ENCODE measurements around the gene STX3. TPM values are rescaled to one million over a fixed set of nuclear protein-coding genes. Genes with fewer than 3 reads are reported as not detected.
"Not testable (repeated sequence)": the region's sequence is repeated elsewhere in the genome, so short reads cannot be mapped to it uniquely, and the experiment has no call there.

STX3 gene
- total RNA-seq, 3 donors from 2014 or later (not counting 1 experiment from before 2014, with no cell fraction given), result 6.8 to 19.1 (median 17.0) TPM

DNA sequence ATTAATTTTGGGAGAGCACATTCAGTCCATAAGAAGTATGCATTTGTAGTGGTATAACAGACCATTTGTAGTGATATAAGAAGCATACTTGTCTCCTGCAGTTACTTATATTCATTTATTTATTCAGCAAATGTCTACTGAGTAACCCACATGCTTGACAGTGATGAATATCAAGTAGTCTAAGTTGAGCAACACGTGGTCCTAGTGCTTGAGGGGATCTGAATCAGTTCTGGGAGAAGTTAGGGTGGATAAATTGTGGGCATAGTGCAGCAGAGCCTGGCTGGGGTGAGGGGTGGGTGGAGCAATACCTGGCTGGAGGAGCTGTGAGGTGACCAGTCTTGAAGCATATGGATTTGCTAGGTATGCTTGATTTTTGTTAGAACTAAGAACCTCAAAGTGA lies 24.3 kb downstream of the STX3 start:
- intact Hi-C loops (cut with micrococcal nuclease), result no loop called here
- 46% methylated on average over 1 of the region's 1 CpG for WGBS (ENCODE audit: insufficient coverage)
- Mint-ChIP-seq H3K27ac (no peak overlapping the region), H3K9me3 (no peaks in the 10 kb centered on the region), H3K27me3 (ENCODE audit: low read depth in 2 of 2) (no peaks in the 10 kb centered on the region), H3K36me3 (peaks cover 6% of the 10 kb centered on the region), H3K4me3 (no peak overlapping the region), H3K4me1 (peaks cover 31 to 34% of the 10 kb centered on the region in 2 donors)
- TF ChIP-seq, protein P1, sequence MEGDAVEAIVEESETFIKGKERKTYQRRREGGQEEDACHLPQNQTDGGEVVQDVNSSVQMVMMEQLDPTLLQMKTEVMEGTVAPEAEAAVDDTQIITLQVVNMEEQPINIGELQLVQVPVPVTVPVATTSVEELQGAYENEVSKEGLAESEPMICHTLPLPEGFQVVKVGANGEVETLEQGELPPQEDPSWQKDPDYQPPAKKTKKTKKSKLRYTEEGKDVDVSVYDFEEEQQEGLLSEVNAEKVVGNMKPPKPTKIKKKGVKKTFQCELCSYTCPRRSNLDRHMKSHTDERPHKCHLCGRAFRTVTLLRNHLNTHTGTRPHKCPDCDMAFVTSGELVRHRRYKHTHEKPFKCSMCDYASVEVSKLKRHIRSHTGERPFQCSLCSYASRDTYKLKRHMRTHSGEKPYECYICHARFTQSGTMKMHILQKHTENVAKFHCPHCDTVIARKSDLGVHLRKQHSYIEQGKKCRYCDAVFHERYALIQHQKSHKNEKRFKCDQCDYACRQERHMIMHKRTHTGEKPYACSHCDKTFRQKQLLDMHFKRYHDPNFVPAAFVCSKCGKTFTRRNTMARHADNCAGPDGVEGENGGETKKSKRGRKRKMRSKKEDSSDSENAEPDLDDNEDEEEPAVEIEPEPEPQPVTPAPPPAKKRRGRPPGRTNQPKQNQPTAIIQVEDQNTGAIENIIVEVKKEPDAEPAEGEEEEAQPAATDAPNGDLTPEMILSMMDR (IDR thresholded peaks at IDR 0.05), result no peak
- H3K4me1 ChIP-seq (ENCODE audit: control insufficient read depth, insufficient read depth, low read length), result peaks cover 10% of the 10 kb centered on the region
- no peak overlapping the region for H3K4me3 ChIP-seq (ENCODE audit: low read length)
- ATAC-seq (no peak), DNase-seq (no peak)
- no peak overlapping the region for H3K27ac ChIP-seq (ENCODE audit: low read length)
- H3K36me3 ChIP-seq (ENCODE audit: control insufficient read depth, insufficient read depth, low read length), result peaks cover 2% of the 10 kb centered on the region
- no peaks in the 10 kb centered on the region for H3K27me3 ChIP-seq (ENCODE audit: control insufficient read depth, insufficient read depth, low read length)
- no peaks in the 10 kb centered on the region for H3K9me3 ChIP-seq (ENCODE audit: control insufficient read depth, insufficient read depth, low read length)

DNA sequence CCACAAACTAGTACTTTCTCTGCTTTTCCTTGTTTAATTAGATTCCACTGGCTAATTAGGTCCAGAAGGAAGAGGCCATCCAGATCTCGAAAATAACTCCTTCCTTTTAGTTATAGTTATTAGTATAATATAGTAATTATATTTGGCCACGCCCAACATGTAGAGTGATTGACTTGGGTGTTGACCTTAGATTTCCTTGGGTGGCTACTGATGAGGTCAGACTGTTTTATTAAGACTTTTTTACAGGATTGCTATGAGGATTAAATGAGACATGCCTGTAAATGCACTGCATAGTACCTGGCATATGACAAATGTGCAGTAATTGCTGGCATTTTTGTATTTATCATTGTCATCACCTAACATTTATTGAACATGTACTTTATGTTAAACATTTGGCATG lies 26.9 kb downstream of the STX3 start:
- Histone ChIP-seq H3K4me3 (ENCODE audit: low read length) (no peak overlapping the region), H3K9me3 (ENCODE audit: control insufficient read depth, insufficient read depth, low read length) (no peaks in the 10 kb centered on the region), H3K27ac (ENCODE audit: low read length) (no peak overlapping the region), H3K36me3 (ENCODE audit: control insufficient read depth, insufficient read depth, low read length) (no peaks in the 10 kb centered on the region), H3K27me3 (ENCODE audit: control insufficient read depth, insufficient read depth, low read length) (no peaks in the 10 kb centered on the region), H3K4me1 (ENCODE audit: control insufficient read depth, insufficient read depth, low read length) (peaks cover 10% of the 10 kb centered on the region)
- peaks cover 6% of the 10 kb centered on the region for H3K36me3 Mint-ChIP-seq
- WGBS (ENCODE audit: insufficient coverage), result 89% methylated on average over 1 of the region's 2 CpGs
- ATAC-seq (no peak), DNase-seq (no peak)
- peaks cover 41 to 49% of the 10 kb centered on the region in 2 donors for H3K4me1 Mint-ChIP-seq
- H3K27ac Mint-ChIP-seq, result no peak overlapping the region
- H3K4me3 Mint-ChIP-seq, result no peak overlapping the region
- intact Hi-C loops (cut with micrococcal nuclease), result no loop called here
- no peaks in the 10 kb centered on the region for H3K9me3 Mint-ChIP-seq
- TF ChIP-seq, protein P1 (IDR thresholded peaks at IDR 0.05), result no peak
- no peaks in the 10 kb centered on the region for H3K27me3 Mint-ChIP-seq (ENCODE audit: low read depth in 2 of 2)

DNA sequence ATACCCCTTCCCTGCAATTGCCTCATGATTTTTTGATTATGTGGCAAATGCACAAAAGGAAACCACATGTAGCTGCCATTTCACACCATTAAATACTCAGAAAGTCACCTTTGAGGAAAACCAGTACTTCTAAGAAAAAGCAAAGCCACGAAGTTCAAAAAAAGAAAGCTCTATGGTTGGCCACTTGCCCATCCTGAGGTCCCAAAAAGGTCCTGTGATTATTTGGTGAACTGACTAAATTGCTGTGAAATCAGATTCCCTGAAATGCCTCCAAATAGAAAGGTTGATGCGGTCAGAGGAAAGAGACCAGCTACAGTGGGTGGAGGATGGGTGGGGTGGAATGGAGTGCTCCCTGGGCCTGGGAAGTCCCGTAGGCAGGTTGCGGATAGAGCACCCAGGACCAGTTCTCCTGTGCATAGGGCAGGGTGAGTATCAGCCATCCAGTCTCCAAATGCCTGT lies 28.5 kb downstream of the STX3 start:
- Mint-ChIP-seq H3K27me3 (ENCODE audit: low read depth in 2 of 2) (peaks cover 0 to 7% of the 10 kb centered on the region in 2 donors), H3K9me3 (no peaks in the 10 kb centered on the region), H3K27ac (peak overlapping the region; percentile 20 to 67), H3K4me1 (peaks cover 45 to 49% of the 10 kb centered on the region in 2 donors), H3K4me3 (peak overlapping the region; percentile 73), H3K36me3 (peaks cover 11% of the 10 kb centered on the region)
- Histone ChIP-seq H3K36me3 (ENCODE audit: control insufficient read depth, insufficient read depth, low read length) (peaks cover under 1% of the 10 kb centered on the region), H3K27ac (ENCODE audit: low read length) (no peak overlapping the region), H3K27me3 (ENCODE audit: control insufficient read depth, insufficient read depth, low read length) (no peaks in the 10 kb centered on the region), H3K4me1 (ENCODE audit: control insufficient read depth, insufficient read depth, low read length) (peaks cover 10% of the 10 kb centered on the region), H3K9me3 (ENCODE audit: control insufficient read depth, insufficient read depth, low read length) (no peaks in the 10 kb centered on the region), H3K4me3 (ENCODE audit: low read length) (no peak overlapping the region)
- TF ChIP-seq, protein P1 (IDR thresholded peaks at IDR 0.05), result no peak
- intact Hi-C loops (cut with micrococcal nuclease), result no loop called here
- DNase-seq (no peak), ATAC-seq (peak in 1 of 3 donors; percentile 32)
- WGBS (ENCODE audit: insufficient coverage), result 46% methylated on average over 4 of the region's 4 CpGs

DNA sequence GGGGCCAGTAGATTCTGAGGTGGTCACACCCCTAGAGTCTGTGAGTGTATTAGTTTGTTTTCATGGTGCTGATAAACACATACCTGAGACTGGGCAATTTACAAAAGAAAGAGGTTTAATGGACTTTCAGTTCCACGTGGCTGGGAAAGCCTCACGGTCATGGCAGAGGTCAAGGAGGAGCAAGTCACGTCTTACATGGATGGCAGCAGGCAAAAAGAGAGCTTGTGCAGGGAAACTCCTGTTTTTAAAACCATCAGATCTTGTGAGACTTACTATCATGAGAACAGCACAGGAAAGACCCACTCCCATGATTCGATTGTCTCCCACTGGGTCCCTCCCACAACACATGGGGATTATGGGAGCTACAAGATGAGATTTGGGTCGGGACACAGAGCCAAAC lies 29.3 kb downstream of the STX3 start:
- H3K9me3 ChIP-seq (ENCODE audit: control insufficient read depth, insufficient read depth, low read length); DNase-seq; H3K36me3 ChIP-seq (ENCODE audit: control insufficient read depth, insufficient read depth, low read length); H3K4me3 ChIP-seq (ENCODE audit: low read length); H3K27me3 ChIP-seq (ENCODE audit: control insufficient read depth, insufficient read depth, low read length); H3K27ac ChIP-seq (ENCODE audit: low read length); intact Hi-C loops (cut with micrococcal nuclease); ATAC-seq; H3K9me3 Mint-ChIP-seq; H3K27me3 Mint-ChIP-seq (ENCODE audit: low read depth in 2 of 2): not testable (repeated sequence)
- H3K36me3 Mint-ChIP-seq, result peaks cover 11% of the 10 kb centered on the region
- WGBS (ENCODE audit: insufficient coverage), result 90% methylated on average over 3 of the region's 5 CpGs
- H3K4me1 ChIP-seq (ENCODE audit: control insufficient read depth, insufficient read depth, low read length), result peaks cover 10% of the 10 kb centered on the region
- H3K4me1 Mint-ChIP-seq, result peaks cover 43 to 49% of the 10 kb centered on the region in 2 donors
- peak overlapping the region; percentile 72 for H3K4me3 Mint-ChIP-seq
- H3K27ac Mint-ChIP-seq, result peak overlapping the region; percentile 20 to 67

All from natural killer cell (primary cell).